K562 (cell line): ENCODE measurements around the gene STK32C. TPM values are rescaled to one million over a fixed set of nuclear protein-coding genes. Genes with fewer than 3 reads are reported as not detected.
"Not testable (repeated sequence)": the region's sequence is repeated elsewhere in the genome, so short reads cannot be mapped to it uniquely, and the experiment has no call there.

Experiments used
- ATAC-seq: fragments of 200-7000 bp; cut with Tn5 transposase; 3 replicates; pipeline ENCODE4 v1.9.1; 2020; ENCODE audit warnings: moderate library complexity
- BruUV-seq: library from RNA; stranded (reverse); fragments of 400-500 nt; replicated peaks from 2 replicates; lab custom pipeline; 2021; lab: Mats Ljungman, UMichigan
- CTCF ChIA-PET: fragments of 300-600 bp; formaldehyde crosslinking; extraction: SDS; loops from one replicate; lab custom pipeline; 2021; ENCODE audit warnings: low intra/inter-chr PET ratio; lab: Yijun Ruan, JAX
- POLR2A ChIA-PET: fragments of 300-600, 350-650 bp; sonication (Branson Sonifier 250); formaldehyde crosslinking; extraction: SDS; loops from one replicate; lab custom pipeline; 2021; ENCODE audit warnings: antibody characterized with exemption, inconsistent platforms; lab: Yijun Ruan, JAX
- DNase-seq, 4 experiments: peaks; one replicate each; pipeline versions ENCODE4 v3.0.0 to v3.0.0-alpha.2; 2011 to 2018; ENCODE audit warnings: low spot score in 3 of 4, mixed read lengths in 3 of 4; ENCODE audit errors: extremely low read depth in 1 of 4
- FAIRE-seq: peaks from 2 replicates; lab custom pipeline; 2011; peaks lifted over from hg19 to GRCh38; lab: Jason Lieb, UNC
- H2AFZ ChIP-seq: 2 replicates; pipeline ENCODE4 v1.6.0; 2011; ENCODE audit warnings: low read depth, low read length, control low read depth, inconsistent platforms
- H3K27ac ChIP-seq: fragments of 200-600 bp; 3 replicates; pipeline ENCODE4 v1.8.0; 2011; ENCODE audit warnings: low read depth, mild to moderate bottlenecking, control low read depth, inconsistent platforms, low read length, moderate library complexity, mixed read lengths; ENCODE audit errors: extremely low read depth
- H3K27me3 ChIP-seq, 2 experiments: fragments of 300-600 bp in 1 of 2; 2 replicates in 1 of 2; 3 replicates in 1 of 2; pipeline versions ENCODE4 v1.6.0 to v1.8.0; 2011; ENCODE audit warnings: inconsistent platforms in 2 of 2, low read length in 2 of 2, mild to moderate bottlenecking in 1 of 2, mixed read lengths in 1 of 2, moderate library complexity in 1 of 2; ENCODE audit not compliant: control insufficient read depth in 2 of 2, insufficient read depth in 2 of 2
- H3K36me3 ChIP-seq: fragments of 300-600 bp; 3 replicates; pipeline ENCODE4 v1.8.0; 2011; ENCODE audit warnings: mild to moderate bottlenecking, low read length, inconsistent platforms; ENCODE audit not compliant: control insufficient read depth, insufficient read depth
- H3K4me1 ChIP-seq, 2 experiments: fragments of 200-600 bp in 1 of 2; replicated peaks in 1 of 2; 2 replicates in 1 of 2; 3 replicates in 1 of 2; pipeline versions ENCODE4 v1.5.1 to v1.8.0; 2011; ENCODE audit warnings: inconsistent platforms in 2 of 2, low read length in 2 of 2, mild to moderate bottlenecking in 1 of 2, mixed read lengths in 1 of 2, moderate library complexity in 1 of 2; ENCODE audit not compliant: control insufficient read depth in 2 of 2, insufficient read depth in 2 of 2
- H3K4me2 ChIP-seq: 2 replicates; pipeline ENCODE4 v1.6.1; 2011; ENCODE audit warnings: low read length, control low read depth, inconsistent platforms, mixed read lengths; ENCODE audit not compliant: insufficient read depth
- H3K4me3 ChIP-seq: fragments of 200-600 bp; sonication (generic), shearing (Covaris generic); 2 replicates; pipeline ENCODE4 v1.5.1; 2016; ENCODE audit warnings: control low read depth, inconsistent platforms
- H3K79me2 ChIP-seq: fragments of 200-600 bp; 3 replicates; pipeline ENCODE4 v1.8.0; 2011; ENCODE audit warnings: low read length, inconsistent platforms; ENCODE audit not compliant: control insufficient read depth, insufficient read depth
- H3K9ac ChIP-seq, 2 experiments: 2 replicates each; pipeline versions ENCODE4 v1.6.0 to v1.6.1; 2011; ENCODE audit warnings: low read depth in 2 of 2, low read length in 2 of 2, control low read depth in 1 of 2, inconsistent platforms in 1 of 2, mild to moderate bottlenecking in 1 of 2, mixed read lengths in 1 of 2; ENCODE audit not compliant: insufficient read depth in 1 of 2
- H3K9me1 ChIP-seq: one replicate; pipeline ENCODE4 v1.6.0; 2011; ENCODE audit warnings: inconsistent platforms, mild to moderate bottlenecking, low read length, moderate library complexity; ENCODE audit not compliant: control insufficient read depth, insufficient read depth
- H3K9me3 ChIP-seq: replicated peaks from 2 replicates; pipeline ENCODE4 v1.5.1; 2011; ENCODE audit warnings: low read depth, low read length, inconsistent platforms; ENCODE audit not compliant: control insufficient read depth, insufficient read depth
- H4K20me1 ChIP-seq: replicated peaks from 2 replicates; pipeline ENCODE4 v1.6.1; 2011; ENCODE audit warnings: low read length, inconsistent platforms, mixed read lengths; ENCODE audit not compliant: control insufficient read depth, insufficient read depth
- ATF3 ChIP-seq, 2 experiments: fragments of 450-650 bp in 1 of 2; sonication (generic) in 1 of 2; formaldehyde crosslinking in 1 of 2; IDR thresholded peaks in 1 of 2; conservative IDR thresholded peaks in 1 of 2; 2 replicates each; pipeline versions ENCODE4 v1.6.1 to v1.8.1; 2016 to 2023; ENCODE audit warnings: mild to moderate bottlenecking in 2 of 2, moderate library complexity in 2 of 2, inconsistent platforms in 1 of 2, missing genetic modification reagents in 1 of 2
- LCOR ChIP-seq: sonication (generic); formaldehyde crosslinking; IDR thresholded peaks from 2 replicates; pipeline ENCODE4 v1.8.0; 2022; ENCODE audit warnings: mild to moderate bottlenecking, missing genetic modification reagents
- WGBS: fragments of 100-300 bp; shearing (Covaris generic); methylation state at CpG from one replicate; pipeline ENCODE4 v1.1.6; 2016; ENCODE audit warnings: low coverage, mixed read lengths; ENCODE audit not compliant: insufficient coverage; ENCODE audit errors: missing lambda C conversion rate; 5-methylcytosine and 5-hydroxymethylcytosine counted together
- in situ Hi-C: fragments of 300-500 bp; cut with MboI; formaldehyde crosslinking; loops from 4 replicates; pipeline ENCODE4 v1.15.0; 2018; ENCODE audit warnings: inconsistent platforms, mixed read lengths
- intact Hi-C: fragments of 100-400 bp; cut with micrococcal nuclease; formaldehyde crosslinking; loops from 2 replicates; pipeline ENCODE4 v1.14.2; 2022
- polyA plus RNA-seq, 8 experiments: library from polyadenylated mRNA; depleted of rRNA in 4 of 8; stranded (reverse) in 5 of 8; unstranded in 3 of 8; fragments of >200 nt; fragmentation: Nextera tagmentation in 2 of 8; fragmentation: Illumina TruSeq in 1 of 8; extraction: Ambion mirVana in 2 of 8; extraction: Trizol in 1 of 8; gene quantifications; 2 replicates each; pipeline versions ENCODE4 v1.2.1 to v1.2.3, GENCODE V29; 2011 to 2014; ENCODE audit warnings: inconsistent platforms in 1 of 8, missing spikeins in 1 of 8
- total RNA-seq, 7 experiments: library from RNA; depleted of rRNA in 6 of 7; stranded (reverse); fragments of >200 nt in 6 of 7; fragmentation: Illumina TruSeq in 2 of 7; extraction: Trizol in 2 of 7; gene quantifications; 2 replicates each; pipeline versions ENCODE4 v1.2.1 to v1.2.3, GENCODE V29; 2011 to 2021; ENCODE audit warnings: low replicate concordance in 1 of 7
- TF ChIP-seq, protein P1 (sequence below): sonication (generic); formaldehyde crosslinking; IDR thresholded peaks from 2 replicates; pipeline ENCODE4 v1.9.0; 2022; ENCODE audit warnings: mild to moderate bottlenecking, missing genetic modification reagents

Gene STK32C
- total and polyA plus RNA-seq, 9 of the 15 experiments (the other 6 are each of a cell fraction or from before 2014, with no cell fraction given) = 1.5 to 20.9 (median 6.5) TPM

DNA sequence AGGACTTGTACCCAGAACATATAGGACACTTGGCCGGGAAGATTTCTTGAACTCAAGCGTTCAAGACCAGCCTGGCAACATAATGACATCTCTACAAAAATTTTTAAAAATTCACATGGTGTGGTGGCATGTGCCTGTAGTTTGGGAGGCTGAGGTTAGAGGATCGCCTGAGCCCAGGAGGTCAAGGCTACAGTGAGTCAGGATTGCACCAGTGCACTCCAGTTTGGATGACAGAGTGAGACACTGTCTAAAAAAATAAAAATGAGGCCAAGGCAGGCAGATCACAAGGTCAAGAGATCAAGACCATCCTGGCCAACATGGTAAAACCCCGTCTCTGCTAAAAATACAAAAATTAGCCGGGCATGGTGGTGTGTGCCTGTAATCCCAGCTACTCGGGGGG lies 9.7 kb upstream of the STK32C start:
- H4K20me1 ChIP-seq, H3K9ac ChIP-seq, H3K36me3 ChIP-seq, H3K4me3 ChIP-seq, H3K9me1 ChIP-seq, intact Hi-C loops, BruUV-seq, H3K4me2 ChIP-seq, POLR2A ChIA-PET, H3K27me3 ChIP-seq, FAIRE-seq, DNase-seq, H3K79me2 ChIP-seq, CTCF ChIA-PET, H2AFZ ChIP-seq, H3K9me3 ChIP-seq, ATAC-seq, in situ Hi-C loops, H3K27ac ChIP-seq: not testable (repeated sequence)
- WGBS = 69% methylated on average over 4 of the region's 6 CpGs
- H3K4me1 ChIP-seq = peaks cover 10 to 20% of the 10 kb centered on the region in 2 experiments; a peak in 4 of 5 replicates

GRCh38 chr10:132316133-132316532 lies 8.4 kb upstream of the STK32C start:
- no TSS peak for BruUV-seq
- Histone ChIP-seq H3K9me1 (peaks cover 8% of the 10 kb centered on the region), H3K27ac (no peak overlapping the region), H3K9me3 (no peaks in the 10 kb centered on the region; the same call in 1 of the 2 replicates), H3K36me3 (no peaks in the 10 kb centered on the region), H3K9ac (no peak overlapping the region), H3K4me2 (no peak overlapping the region), H4K20me1 (no peaks in the 10 kb centered on the region), H3K4me1 (peaks cover 17 to 26% of the 10 kb centered on the region in 2 experiments), H2AFZ (no peak overlapping the region), H3K4me3 (no peak overlapping the region), H3K79me2 (no peaks in the 10 kb centered on the region), H3K27me3 (no peaks in the 10 kb centered on the region)
- ChIA-PET POLR2A (no interaction called here), CTCF (no interaction called here)
- FAIRE-seq = no peak
- no peak for ATAC-seq
- WGBS = 50% methylated on average over 5 of the region's 5 CpGs
- no peak for DNase-seq
- TF ChIP-seq LCOR (CRISPR knock-in tag) (no peak), ATF3 (IDR thresholded peaks at IDR 0.05) (0 out of 2 replicates have a peak, but pooled peaks have one; percentile 30), ATF3 (CRISPR knock-in tag; conservative IDR thresholded peaks at IDR 0.05) (no peak)
- TF ChIP-seq, protein P1, sequence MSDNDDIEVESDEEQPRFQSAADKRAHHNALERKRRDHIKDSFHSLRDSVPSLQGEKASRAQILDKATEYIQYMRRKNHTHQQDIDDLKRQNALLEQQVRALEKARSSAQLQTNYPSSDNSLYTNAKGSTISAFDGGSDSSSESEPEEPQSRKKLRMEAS (CRISPR knock-in tag) = no peak
- intact Hi-C loops (no loop called here), in situ Hi-C loops (no loop called here)

GRCh38 chr10:132314881-132315280 lies 7.1 kb upstream of the STK32C start:
- intact Hi-C loops, CTCF ChIA-PET, H3K36me3 ChIP-seq, ATAC-seq, FAIRE-seq, BruUV-seq, POLR2A ChIA-PET, H3K9me3 ChIP-seq, H3K9ac ChIP-seq, DNase-seq, H2AFZ ChIP-seq, H3K27me3 ChIP-seq, H4K20me1 ChIP-seq, H3K4me2 ChIP-seq, H3K4me3 ChIP-seq, H3K27ac ChIP-seq, in situ Hi-C loops, H3K9me1 ChIP-seq, H3K79me2 ChIP-seq: not testable (repeated sequence)
- peaks cover 14 to 17% of the 10 kb centered on the region in 2 experiments for H3K4me1 ChIP-seq
- WGBS = 54% methylated on average over 6 of the region's 8 CpGs
